Frontal cortex (tissue), 4 donors: Measurements from ENCODE around the gene SORT1. TPM values are rescaled to one million over a fixed set of nuclear protein-coding genes. Genes with fewer than 3 reads are reported as not detected.
"Not testable (repeated sequence)": the region's sequence is repeated elsewhere in the genome, so short reads cannot be mapped to it uniquely, and the experiment has no call there.

Source experiments
- DNase-seq, 2 donors: peaks; one replicate each; pipeline ENCODE4 v3.0.0; 2012; ENCODE audit warnings: low spot score in 2 of 2
- FAIRE-seq: peaks from 2 replicates; lab custom pipeline; 2012; peaks lifted over from hg19 to GRCh38; lab: Jason Lieb, UNC
- total RNA-seq: library from RNA; depleted of rRNA; stranded (reverse); fragments of >200 nt; gene quantifications from one replicate; pipeline ENCODE4 v1.2.3, GENCODE V29; 2014
- donor health status: control.
- donor health status: control.
- donor health status: control.

SORT1 gene
- total RNA-seq, 1 donor from 2014 or later = 42.8 TPM

DNA sequence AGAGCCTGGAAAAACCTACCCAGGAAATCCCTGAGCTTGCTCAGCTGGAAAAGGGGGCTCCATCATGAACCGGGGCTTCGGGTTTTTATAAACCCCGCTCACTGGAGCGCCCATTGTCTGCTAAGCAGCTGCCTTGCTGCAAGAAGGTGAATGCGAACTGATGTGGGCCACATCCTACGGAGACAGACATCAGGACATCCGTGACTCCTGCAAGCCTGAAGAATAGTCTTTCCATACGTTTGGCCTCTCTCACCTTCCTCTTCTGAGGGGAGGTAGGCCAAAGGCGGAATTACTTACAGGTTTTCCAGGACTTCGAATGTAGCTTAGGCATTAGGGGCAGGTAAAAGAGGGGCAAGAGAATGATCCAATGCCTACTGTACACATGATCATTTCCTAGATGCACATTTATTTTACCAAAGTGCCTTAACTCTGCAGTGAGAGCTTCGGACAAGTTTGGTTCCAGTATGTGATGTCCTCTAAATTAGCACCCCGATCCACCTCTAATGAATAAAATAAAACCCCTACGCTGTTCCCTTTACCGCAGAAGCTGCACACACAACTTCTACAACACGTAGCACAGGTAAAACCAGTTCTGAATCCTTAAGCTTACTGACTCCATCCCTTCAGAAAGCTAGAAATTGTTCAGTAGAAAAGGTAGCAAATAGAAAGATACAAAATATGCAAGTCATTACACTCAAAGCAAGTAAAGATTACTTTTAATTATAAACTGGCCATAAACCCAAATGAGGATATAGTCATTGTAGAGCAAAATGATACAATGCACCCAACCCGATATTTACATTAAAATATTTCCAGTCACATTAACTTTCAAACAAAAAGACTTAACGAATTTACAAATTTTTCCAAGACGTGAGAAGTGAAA, 866 bp upstream of the SORT1 start:
- FAIRE-seq = no peak
- no peak for DNase-seq

DNA sequence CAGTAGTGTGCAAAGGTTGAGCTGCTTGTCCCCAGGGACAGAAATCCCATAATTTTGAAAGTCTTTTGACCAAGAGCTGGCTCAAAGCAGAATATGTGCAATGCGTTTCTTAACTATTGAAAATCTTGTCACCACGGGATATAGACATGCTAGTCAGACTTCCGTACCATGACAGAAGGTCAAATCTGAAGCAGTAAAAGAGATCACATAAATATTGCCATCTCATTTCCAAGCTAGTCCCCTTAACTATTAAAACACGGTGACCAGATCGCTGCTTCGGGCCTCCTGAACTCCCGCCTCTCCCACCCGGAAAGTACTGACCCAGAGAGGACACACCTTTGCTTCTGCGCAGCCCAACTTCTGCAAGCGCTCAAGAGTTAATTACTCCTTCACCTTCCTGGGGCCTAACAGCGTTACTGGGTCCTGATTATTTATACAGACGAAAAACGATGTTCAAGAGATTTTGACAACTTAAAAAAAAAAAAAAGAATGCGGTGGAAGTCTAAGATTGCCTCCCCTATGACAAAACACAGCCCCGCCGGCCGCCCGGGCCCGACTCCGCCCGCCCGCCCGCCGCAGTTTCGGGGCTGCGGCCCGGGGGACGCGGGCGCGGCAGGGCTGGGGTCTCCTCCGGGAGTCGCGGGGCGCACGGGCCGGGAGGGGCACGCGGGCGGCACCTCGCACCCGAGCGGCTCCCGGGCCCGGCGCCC, 692 bp downstream of the SORT1 start:
- FAIRE-seq = no peak

DNA sequence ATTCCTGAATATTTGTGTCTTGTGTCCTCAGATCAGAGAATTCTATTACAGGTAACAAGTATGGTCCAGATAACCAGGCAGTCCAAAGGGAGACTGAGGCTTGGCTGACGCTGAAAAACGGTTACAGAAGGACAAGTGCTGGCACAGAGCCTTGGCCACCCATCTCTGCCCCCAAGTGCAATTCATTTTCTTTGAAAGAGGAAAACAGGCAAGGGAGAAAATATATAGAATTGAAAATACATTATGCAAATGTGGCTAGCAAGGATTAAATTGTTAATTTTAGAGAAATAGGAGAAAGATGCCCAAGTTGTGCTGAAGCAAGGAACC, 1.2 kb downstream of the SORT1 start:
- DNase-seq (no peak), FAIRE-seq (no peak)

More for the DNA sequence above, 692 bp downstream of the SORT1 start:
- no peak for DNase-seq

DNA sequence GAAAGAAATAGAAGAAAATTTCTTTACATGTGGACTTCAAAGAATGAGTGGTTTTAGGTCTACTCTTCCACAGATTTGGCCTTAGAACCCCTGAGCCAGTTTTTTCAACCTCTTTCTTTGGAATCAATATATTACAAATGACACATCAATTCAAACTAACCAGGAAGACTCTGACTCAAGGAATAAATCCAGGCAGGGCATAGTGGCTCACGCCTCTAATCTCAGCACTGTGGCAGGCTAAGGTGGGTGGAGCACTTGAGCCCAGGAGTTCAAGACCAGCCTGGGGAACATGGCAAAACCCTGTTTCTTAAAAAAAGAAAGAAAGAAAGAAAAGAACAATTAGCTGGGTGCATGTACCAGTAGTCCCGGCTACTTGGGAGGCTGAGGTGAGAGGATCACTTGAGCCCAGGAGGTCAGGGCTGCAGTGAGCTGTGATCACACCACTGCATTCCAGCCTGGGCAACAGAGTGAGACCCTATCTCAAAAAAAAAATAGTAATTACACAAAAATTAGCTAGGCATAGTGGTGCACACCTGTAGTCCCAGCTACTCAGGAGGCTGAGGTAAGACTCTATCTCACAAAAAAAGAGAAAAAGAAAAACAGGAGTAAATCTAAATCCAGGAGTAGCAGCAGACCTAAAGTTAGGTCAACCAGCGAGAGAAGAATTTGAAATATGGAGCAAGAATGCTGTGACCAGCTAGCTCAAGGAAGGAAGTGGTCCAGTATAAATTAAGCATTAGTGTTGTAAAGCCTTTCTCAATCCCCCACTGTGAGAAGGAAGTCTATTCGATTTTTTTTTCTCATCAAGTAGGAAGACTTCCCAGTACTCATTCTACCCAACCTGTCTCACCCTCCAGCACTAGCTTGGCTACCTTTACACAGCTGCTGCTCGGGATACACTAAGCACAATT, 1.9 kb downstream of the SORT1 start:
- no peak for DNase-seq
- no peak for FAIRE-seq

DNA sequence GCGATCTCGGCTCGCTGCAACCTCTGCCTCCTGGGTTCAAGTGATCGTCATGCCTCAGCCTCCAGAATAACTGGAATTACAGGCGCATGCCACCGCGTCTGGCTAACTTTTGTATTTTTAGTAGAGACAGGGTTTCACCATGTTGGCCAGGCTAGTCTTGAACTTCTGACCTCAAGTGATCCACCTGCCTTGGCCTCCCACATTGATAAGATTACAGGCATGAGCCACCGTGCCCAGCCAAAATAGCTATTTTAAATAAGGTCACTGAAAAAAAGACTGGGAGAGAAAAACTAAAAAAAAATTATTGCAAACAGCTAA, 2.5 kb downstream of the SORT1 start:
- FAIRE-seq, DNase-seq: not testable (repeated sequence)

DNA sequence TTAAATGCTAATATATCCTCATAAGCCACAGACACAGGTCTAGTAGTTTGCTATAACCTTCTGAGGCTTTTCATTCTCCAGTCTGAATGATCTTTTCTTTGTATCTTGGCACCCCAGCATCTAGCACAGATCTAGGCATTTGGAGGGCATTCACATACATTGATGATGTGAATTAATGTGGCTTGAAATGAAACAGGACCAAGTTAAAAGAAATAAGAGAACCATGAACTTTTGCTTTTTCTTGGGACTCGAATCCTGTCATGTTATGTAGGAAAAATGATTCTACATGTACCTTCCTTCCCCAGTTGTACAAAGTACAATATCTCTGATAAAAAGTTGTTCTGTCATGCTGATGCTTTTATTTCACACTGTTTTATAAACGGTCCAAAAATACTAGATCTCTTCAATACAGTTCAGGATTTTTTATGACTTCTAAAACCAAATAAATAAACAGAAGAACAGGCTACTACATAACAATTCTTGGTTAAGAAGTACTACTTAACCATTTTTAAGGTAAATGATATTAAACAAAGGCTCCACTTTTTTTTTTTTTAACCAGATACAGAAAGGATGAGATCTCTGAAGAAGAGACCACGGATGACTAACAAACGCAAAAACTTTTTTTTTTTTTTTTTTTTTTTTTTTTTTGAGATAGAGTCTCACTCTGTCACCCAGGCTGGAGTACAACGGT, 3.0 kb downstream of the SORT1 start:
- DNase-seq = no peak
- FAIRE-seq = no peak

DNA sequence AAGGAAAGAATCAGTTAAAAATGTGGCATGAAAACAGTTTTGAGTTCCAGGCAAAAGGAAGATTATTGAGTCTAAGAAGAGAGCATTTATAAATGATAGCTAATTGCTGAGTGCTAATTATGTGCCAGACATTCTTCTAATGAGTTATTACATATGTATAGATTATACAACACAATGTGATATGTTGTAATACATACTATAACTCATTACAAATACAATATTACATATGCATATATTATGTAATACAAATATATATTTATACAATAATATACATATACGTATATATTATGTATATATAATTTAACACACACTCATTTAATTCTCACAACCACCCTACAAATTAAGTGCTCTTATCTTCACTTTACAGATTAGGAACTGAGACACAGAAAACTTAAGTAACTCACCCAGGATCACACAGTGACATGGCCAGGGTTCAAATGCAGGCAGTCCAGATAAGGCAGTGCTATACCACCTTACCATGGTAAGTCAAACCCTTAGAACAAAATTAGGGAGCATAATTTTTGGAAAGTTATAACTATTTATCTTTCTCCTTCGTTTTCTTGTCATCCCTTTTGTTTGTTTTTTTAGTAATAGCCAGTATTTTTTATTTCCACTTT, 4.0 kb downstream of the SORT1 start:
- DNase-seq = no peak
- no peak for FAIRE-seq

DNA sequence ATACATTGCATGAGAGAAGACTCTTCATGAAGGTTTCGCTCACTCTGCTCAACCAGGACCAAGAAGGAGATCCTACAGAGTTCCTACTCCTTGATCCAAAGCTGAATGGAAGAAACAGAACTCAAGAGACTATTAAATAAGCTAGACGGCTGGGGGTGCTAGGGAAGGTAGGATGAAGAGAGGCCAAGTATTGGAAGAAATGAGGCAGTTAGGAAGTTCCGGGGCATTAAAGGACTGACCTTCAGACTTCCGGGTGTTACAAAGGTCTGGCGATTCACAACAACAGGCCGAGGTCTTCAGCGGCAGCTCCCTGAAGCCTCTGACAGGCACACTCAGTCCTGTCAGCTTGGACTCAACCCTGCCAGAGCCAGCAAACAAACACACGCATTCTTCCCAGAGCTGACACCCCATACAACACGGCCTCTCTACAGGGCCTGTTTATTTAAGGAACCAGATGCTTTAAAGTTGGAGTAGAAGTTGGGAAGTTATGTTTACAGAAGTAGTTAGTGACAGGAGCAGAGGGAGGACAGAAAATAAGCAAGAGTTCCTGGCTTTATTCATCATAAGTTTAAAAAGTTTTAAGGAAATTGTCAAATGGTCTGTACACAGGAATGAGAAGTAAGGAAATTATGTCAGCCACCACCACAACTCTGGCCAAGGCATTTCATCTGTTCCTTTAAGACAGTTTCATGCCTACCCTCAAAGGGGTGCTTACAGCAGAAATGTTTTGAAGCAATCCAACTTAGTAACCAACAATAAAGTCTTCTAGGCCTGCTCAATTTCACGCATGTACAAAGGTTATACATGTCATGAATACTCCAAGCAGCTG, 4.7 kb downstream of the SORT1 start:
- FAIRE-seq (no peak), DNase-seq (peak; percentile 48 to 53)

DNA sequence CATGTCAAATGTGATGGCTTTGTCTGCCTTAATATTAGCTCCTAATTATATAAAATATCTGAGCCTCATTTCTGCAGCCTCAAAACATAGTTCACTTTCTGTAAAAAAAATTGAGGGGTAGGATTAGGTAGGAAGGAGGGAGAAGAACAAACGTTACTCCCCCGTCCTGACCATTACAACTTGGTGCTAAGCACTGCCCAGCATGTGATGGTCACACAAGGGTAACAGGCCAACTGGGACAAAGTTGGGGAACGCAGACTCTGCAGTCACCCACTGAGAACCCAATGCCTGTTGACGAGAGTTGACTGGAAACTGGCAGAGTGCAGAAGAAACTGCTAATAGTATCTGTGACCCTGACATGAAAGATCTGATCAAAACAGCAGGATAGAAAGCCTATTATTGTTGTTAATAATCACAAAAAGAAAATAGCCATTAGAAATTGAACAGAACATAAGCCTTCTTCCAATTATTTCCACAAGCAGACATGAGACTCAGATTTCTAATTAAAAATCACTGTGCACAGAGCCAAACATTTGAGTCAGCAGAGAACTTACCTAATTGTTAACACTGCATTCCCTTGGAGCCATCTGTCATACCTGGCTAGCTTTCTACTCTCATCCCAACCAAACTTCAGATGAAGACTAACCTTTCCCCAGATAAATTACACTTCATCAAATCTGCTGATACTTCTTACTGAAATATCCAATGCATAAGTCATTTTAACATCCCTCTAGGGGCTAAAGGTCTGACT, 5.5 kb downstream of the SORT1 start:
- no peak for DNase-seq
- no peak for FAIRE-seq

DNA sequence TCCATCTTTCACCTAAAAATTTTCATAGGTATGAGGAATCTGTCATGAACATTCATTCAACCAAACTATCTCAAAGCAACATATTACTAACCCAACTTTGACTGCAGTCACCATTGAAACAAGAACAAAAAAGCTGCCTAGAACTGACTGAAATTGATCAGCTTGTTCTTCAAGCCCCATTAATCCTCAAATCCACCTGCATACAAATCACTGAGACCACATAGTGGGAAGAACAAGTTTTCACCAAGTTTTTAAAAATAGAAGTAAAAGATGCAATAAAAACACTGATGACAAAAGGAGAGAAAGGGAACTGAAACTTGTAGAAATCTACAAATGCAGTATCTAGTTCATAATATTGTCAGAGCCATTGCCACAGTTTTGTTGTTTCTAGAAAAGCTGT, 6.1 kb downstream of the SORT1 start:
- DNase-seq (no peak), FAIRE-seq (no peak)

DNA sequence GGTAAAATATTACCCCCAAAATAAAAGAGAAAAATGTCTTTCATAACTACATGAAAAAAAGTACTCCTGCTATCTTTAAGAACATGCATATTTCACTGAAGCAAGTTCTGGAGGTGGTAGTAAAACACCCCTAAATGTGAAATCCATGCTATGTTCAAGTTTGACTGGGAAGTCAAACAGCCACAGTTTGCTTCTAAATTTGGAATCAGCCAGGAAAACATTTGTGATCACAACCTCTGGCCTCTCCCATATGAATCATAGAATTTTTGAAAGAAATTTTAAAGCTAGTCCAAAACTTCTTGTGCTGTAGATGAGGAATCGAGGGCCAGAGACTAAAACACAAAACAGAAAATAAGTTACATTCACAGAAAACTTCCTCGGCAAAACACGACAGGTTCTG, 6.6 kb downstream of the SORT1 start:
- DNase-seq = no peak
- FAIRE-seq = no peak

DNA sequence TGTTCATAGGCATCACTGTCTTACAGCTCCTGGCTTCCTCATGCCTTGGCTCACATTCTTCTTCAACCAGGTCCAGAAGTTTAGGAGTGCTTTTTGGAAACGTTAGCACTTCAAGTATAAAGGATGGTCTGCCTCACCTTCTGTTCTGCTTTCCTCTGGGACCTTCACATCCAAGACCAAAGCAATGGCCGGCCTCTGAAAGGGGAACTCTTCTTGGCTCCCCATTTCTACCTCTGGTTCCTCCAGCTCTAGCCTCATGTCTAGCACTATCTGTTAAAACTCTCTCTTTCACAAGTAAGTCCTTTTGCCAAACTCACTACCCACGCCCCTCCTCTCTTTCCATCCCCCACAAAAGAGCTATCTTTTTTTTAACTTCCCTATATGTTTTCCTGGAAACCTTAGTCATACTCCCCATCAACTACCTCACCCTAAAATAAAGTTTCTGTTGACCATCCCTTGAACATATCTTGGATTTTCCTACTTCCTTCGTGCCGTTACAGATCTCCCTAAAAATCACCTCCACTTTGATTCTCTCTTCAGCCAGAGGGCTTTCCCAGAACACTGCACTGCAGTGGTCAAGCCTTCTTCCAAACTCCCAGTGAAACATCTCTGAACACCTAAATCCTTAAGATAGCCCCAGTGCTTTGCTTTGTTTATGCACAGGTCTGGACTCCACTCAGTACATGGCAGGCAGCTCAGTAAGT, 7.9 kb downstream of the SORT1 start:
- FAIRE-seq (no peak), DNase-seq (no peak)

DNA sequence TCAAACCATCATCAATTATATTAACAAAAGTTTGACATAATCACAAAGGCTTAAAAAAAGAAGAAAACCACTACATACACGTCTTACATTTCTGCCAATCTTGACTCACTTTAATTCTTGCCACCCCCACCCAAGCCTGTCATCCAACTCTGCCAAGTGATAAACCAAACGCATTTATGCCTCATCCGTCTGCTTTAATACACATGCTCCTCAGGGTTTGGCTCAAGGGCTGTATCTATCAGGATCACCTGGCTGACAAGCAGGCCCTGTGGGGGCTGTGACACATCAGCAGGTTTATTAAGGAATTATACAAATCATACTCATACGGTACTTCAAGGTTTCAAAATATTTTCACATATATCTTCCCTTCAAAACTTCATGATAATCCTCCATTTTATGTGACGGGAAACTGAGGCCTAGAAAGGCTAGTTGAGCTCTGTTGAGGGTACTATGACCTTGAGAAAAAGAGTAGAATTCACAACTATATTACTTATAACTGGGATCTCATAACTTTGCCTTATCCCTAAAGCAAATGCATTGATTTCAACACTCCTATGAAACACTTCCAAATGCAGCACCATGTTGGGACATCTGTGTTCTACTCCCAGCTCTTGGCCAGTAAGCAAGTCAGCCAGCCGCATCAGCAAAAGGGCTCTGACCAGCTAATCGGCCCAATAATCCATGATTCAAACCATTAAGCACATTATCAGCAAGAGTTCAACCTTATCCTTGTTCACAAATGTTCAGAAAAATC, 8.7 kb downstream of the SORT1 start:
- DNase-seq (no peak), FAIRE-seq (no peak)

DNA sequence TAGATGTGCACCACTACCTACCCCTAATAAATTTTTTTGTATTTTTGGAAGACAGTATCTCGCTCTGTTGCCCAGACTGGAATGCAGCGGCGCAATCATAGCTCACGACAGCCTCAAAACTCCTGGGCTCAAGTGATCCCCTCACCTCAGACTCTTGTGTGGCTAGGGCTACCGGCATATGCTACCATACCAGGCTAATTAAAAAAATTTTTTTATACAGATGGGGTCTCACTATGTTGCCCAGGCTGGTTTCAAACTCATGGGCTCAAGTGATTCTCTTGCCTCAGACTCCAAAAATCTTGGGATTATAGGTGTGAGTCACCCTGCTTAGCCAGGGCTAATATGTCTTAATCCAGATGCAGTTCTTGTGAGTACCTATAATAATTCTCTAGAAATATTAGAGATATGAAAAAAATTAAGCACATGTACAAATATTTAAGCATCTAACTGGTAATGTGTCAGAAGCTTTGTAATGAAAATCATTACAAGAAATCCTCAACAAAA, 9.5 kb downstream of the SORT1 start:
- FAIRE-seq (no peak), DNase-seq (no peak)

DNA sequence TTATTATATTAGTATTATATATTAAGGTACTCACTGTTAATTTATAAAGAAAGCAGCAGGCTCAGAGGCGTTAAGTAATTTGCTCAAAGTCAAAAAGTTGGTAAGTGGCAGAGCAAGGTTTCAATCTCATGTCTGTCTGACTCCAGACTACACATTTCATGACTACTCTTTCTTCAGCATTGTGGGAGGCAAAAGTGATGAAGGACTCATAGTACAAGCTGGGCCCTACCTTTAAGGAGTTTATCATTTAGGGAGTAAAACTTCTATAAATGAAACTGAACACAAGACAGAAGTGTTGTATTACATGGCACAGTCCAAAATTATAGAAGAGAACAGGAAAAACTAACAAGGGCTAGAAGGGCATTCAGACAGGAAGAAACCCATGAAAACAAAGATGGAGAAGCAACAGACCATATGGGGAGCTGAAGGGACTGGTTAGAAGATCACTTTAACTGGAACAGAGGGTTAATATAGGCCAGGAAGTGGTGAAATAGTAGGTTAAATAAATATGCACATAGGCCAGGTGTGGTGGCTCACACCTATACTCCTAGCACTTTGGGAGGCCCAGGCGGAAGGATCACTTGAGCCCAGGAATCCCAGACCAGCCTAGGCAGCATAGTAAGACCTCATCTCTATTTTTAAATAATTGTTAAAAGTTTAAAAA, 11.5 kb downstream of the SORT1 start:
- DNase-seq (no peak), FAIRE-seq (no peak)

DNA sequence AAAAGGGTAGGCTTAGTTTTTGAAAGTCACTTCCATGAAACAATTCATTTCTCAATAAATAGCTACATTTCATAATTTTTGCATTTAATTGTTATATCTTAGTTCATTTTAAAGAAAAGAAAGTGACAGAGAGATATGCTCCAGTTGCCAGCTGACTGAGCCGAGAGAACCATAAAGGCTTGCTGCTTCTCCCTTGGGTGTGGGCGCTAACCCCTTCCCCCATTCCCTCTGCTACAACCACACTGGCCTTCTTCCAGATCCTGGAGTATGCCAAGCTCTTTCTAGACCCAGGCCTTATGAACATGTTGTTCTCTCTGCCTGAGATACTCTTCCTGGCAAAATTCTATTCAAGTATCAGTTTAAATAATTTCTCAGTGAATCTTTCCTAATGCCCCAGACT, 12.3 kb downstream of the SORT1 start:
- DNase-seq (no peak), FAIRE-seq (no peak)
